ENCODE results near the gene IQGAP2.

DNA sequence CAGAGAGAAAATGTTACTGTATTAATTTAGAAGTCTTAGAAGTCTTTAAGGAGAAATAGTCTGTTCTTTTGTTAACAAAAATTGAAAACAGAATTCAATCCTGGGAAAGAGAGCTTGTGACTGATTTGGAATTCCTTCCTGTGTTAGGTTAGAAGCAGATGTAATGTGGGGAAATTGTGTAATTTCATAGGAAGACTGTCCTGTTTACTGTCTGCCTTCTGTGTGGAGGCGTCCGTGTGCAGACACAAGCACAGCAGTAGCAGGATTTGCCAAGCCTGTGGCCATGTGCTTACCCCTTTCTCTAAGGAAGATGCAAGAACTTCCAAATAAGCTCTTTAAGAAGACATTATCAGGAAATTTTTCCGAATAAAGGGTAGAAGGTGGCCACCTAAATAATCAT, 276.1 kb downstream of the IQGAP2 start:
- TF ChIP-seq, protein P1, sequence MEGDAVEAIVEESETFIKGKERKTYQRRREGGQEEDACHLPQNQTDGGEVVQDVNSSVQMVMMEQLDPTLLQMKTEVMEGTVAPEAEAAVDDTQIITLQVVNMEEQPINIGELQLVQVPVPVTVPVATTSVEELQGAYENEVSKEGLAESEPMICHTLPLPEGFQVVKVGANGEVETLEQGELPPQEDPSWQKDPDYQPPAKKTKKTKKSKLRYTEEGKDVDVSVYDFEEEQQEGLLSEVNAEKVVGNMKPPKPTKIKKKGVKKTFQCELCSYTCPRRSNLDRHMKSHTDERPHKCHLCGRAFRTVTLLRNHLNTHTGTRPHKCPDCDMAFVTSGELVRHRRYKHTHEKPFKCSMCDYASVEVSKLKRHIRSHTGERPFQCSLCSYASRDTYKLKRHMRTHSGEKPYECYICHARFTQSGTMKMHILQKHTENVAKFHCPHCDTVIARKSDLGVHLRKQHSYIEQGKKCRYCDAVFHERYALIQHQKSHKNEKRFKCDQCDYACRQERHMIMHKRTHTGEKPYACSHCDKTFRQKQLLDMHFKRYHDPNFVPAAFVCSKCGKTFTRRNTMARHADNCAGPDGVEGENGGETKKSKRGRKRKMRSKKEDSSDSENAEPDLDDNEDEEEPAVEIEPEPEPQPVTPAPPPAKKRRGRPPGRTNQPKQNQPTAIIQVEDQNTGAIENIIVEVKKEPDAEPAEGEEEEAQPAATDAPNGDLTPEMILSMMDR (optimal IDR thresholded peaks at IDR 0.05 in 1 of 3, IDR thresholded peaks at IDR 0.05 in 1 of 3, conservative IDR thresholded peaks at IDR 0.05 in 1 of 3; ENCODE audit: extremely low read depth in 1 of 3, insufficient read depth in 2 of 3, low read length in 3 of 3): no peak
- no peak for TF ChIP-seq EZH2 (IDR thresholded peaks at IDR 0.05; ENCODE audit: low read length)

Data from keratinocyte (primary cell).